Smooth muscle cell of the brain vasculature (primary cell): ENCODE data around the gene PRPF38A.

Source experiments
- DNase-seq: peaks from one replicate; pipeline ENCODE4 v3.0.0-alpha.2; 2012; ENCODE audit warnings: low read depth, low spot score

Gene PRPF38A

GRCh38 chr1:52400131-52400530 lies 4.3 kb upstream of the PRPF38A start:
- DNase-seq, result no peak

GRCh38 chr1:52402860-52403240 lies 1.6 kb upstream of the PRPF38A start:
- no peak for DNase-seq

GRCh38 chr1:52403566-52404115 lies 761 bp upstream of the PRPF38A start:
- peak; percentile 15 for DNase-seq

- DNase-seq, result no peak
These were observed 555 bp downstream of the PRPF38A start for GRCh38 chr1:52404975-52405338.

DNA sequence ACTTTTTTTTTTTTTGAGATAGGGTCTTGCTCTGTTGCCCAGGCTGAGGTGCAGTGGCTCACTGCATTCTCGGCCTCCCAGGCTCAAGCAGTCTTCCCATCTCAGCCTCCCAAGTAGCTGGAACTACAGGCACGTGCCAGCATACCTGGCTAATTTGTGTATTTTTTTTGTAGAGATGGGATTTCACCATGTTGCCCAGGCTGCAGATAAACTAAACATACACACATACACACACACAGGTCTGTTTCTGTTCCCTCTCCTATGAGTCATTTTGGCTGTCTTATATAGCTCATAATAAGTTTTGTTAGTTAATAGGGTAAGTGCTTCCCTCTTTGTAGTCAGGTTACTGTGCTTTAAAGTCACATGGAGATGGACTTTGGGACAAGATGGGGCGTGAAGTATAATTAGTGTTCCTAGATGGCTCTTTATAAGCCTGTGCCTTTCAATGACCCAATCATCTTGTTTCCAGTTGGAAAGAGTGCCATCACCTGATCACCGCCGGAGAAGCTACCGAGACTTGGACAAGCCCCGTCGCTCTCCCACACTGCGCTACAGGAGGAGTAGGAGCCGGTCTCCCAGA lies 9.1 kb downstream of the PRPF38A start:
- no peak for DNase-seq

- no peak for DNase-seq
These were observed 10.5 kb downstream of the PRPF38A start for GRCh38 chr1:52414942-52415341.

- DNase-seq, result no peak
These were observed 12.4 kb downstream of the PRPF38A start for GRCh38 chr1:52416811-52417210.

DNA sequence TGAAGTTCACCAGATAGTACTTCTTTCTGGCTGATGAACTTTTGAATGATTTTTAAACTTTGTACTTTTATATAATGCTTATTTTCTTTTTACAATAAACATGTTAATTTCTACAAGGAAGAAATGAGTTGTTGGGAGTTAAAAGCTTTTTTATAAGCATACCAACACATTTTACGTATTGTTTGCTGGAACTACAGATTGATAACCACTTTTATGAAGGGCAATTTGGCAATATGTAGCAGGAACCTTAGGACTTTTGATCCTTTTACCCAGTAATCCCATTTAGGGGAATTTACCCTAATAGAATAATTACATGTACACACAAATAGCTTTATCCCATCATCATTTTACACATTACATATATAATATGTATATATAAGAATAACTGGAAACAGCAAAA lies 16.3 kb downstream of the PRPF38A start:
- DNase-seq, result no peak

DNA sequence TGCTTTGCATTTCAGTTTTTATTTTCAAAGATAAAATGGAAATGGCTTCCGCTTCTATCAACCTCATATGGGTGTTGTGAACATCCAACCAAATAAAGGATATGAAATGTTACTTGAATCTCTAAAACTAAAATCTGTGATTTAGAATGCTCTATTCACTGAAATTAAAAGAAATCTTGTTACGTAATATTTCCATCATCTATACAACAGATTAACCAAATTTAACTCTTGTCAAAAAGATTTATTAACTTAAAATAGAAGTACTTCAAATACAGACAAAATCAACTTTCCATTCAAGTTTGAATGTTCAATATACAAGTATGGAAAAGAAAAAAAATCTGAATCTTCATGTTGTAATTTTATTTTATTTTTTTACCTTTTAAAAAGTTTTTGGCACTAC lies 18.7 kb downstream of the PRPF38A start:
- DNase-seq, result no peak

DNA sequence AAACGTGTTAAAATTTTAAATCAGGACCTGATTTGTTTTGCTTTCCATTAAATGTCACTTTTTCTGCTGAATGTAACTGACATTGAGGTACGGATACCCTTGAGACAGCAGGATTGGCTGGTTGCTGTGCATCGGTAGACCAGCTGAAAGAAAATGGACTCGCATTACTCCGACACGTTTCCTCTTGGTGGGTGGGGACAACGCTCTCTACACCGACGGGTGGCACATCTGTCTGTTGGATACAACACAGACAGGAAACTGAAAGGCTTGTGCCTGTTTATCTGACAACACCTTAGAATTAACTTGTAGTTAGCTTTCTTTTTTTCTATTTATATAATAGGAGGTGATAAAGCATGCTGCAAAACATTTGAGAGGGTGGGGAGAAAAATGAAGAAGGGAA lies 19.4 kb downstream of the PRPF38A start:
- DNase-seq, result no peak

DNA sequence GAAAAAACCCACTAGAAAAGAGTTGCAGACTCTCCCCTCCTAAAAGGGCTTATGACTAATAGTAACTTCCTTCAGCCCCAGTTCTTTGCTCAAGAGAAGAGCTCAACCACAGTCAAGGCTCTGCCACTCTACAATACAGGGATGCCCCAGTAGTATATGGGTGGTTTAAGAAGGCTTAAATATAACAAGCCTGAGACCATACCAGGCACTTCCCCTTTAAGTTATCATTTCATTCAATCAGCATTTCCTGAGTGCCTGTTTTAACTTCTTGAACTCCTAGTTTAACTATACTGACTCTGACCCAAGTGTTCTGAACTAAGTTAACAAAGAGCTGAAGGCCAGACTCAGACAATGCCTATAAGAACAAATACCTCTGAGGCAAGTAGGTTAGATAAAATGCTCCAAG lies 19.8 kb downstream of the PRPF38A start:
- no peak for DNase-seq

GRCh38 chr1:52424813-52425212 lies 20.4 kb downstream of the PRPF38A start:
- no peak for DNase-seq

DNA sequence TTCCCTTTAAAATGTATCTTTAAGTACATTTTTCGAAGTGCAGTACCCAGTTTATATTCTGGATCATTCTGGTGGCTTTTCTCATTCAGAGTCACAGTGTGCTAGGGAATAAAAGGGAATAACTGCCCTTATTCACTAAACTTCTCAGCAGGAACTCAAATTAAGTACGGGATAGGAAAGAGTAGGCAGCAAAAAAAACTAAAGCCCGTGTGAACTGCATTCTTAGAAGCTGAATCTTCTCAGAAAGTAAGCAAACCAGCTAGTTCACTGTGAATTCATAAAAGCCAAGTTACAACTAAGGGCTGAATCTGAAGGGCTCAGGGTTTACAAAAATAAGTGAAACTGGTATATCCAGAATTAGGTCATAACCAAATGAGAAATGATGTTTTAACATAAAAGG lies 22.0 kb downstream of the PRPF38A start:
- peak; percentile 13 for DNase-seq

DNA sequence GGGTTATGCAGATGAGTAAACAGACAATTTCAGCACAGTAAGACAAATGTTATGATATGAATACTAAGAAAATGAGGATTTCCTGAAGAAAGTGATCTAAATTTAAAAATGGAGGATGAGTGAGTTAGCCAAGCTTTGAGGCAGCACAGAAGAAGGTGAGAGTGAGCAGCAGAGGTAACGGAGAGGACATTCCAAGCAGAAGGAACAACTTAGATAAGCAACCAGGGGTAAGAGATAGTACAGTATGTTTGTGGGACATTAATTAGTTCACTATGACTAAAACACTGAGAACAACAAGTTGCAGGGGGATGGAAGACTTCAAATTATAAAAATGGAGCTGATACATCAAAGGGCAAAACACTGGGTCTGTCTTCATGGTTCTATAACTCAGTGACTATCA lies 22.8 kb downstream of the PRPF38A start:
- no peak for DNase-seq

DNA sequence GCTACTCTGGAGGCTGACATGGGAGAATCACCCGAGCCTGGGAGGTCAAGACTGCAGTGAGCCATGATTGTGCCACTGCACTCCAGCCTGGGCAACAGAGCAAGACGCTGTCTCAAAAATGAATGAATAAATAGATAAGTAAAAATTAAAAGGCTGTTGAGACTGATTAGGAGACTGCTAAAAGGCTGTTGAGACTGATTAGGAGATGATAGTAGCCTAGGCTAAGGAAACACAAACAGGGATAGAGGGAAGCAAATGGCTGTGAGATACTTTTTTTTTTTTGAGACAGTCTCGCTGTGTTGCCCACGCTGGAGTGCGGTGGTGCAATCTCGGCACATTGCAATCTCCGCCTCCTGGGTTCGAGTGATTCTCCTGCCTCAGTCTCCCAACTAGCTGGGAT lies 28.4 kb downstream of the PRPF38A start:
- no peak for DNase-seq

DNA sequence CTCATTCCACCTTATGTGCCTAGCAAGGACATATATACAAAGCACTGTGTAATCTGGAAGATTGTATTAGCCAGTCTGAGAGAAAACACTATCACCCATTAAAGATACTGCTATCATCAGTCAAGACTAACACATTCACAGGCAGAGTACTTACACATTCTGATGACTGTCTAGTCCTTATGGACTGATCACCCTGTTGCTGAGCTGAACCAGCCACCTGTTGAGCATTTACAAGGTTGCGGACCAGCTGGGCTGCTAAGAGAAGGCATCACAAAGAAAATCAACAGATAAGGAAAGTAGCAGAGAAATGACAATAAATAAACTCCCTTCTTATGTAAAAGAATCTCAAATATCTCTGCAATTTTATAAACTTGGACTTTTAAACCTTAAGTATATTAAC lies 30.8 kb downstream of the PRPF38A start:
- DNase-seq, result no peak

DNA sequence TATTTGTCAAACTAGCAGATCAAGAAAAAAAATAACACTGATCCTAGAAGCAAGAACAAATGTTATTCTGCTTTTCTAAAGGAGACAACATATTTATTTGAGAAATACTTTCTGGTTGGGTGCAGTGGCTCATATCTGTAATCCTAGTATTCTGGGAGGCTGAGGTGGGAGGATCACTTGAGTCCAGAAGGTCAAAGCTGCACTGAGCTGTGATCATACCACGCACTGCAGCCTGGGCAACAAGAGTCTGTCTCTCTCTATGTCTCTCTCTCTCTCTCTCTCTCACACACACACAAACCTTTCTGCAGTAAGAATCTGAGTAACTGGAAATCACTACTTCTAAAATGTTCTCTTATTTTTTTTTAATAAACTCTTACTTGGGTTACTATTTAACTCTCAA lies 31.2 kb downstream of the PRPF38A start:
- DNase-seq, result no peak

DNA sequence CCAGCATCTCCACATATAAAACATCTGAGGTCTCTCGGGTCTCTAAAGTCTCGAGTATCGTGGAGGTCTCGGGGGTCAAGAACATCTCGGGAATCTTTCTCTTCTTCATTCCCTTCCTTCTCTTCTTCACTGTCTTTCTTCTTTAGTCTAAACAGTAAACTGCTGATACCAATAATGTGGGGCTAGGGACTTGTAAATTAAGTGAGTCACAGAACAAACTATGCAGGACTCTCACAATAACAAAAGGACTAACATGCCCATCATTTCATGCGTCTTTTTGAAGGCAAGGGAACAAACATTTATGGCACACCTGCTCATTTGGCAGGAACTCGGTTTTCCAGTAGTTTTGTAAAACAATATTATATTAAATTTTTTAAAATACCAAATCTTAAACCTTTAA lies 32.4 kb downstream of the PRPF38A start:
- no peak for DNase-seq

DNA sequence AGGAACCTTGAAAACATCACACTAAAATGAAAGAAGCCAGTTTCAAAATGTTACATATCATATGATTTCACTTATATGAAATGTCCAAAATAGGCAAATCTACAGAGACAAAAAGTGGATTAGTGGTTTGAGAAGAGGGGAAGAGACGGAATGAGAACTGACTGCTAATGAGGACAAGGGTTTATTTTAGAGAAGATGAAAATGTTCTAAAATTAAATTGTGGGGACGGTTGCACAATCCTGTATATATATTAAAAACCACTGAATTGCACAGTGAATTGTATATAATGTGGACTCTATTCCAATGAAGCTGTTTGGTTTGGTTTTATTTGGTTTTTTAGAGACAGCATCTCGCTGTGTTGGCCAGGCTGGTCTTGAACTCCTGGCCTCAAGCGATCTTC lies 35.6 kb downstream of the PRPF38A start:
- DNase-seq, result no peak

- no peak for DNase-seq
These were observed 40.1 kb downstream of the PRPF38A start for GRCh38 chr1:52444463-52444862.

DNA sequence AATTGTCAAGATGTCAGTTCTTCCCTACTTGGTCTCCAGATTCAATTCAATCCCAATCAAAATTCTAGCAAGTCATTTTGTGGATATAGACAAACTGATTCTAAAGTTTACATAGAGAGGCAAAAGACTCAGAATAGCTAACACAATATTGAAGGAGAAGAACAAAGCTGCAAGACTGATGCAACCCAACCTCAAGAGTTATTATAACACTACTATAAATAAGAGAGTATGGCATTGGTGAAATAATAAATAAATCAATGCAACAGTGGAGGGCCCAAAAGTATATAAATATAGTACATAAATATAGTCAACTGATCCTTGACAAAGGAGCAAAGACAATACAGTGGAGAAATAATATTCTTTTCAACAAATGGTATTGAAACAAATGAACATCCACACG lies 49.7 kb downstream of the PRPF38A start:
- no peak for DNase-seq

- DNase-seq, result no peak
These were observed 50.4 kb downstream of the PRPF38A start for GRCh38 chr1:52454779-52455178.

DNA sequence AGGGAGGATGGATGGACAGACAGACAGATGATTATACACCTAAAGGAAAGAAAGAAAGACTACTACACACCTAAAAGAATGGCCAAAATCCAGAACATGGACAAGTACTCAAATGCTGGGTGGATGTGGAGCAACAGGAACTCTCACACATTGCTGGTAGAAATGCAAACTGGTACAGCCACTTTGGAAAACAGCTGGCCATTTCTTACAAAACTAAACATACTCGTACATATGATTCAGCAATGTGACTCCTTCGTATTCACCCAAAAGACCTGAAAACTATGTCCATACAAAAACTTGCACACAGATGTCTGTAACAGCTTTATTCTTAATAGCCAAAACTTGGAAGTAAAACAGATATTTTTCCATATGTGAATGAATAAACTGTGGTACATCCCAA lies 51.3 kb downstream of the PRPF38A start:
- DNase-seq, result no peak

DNA sequence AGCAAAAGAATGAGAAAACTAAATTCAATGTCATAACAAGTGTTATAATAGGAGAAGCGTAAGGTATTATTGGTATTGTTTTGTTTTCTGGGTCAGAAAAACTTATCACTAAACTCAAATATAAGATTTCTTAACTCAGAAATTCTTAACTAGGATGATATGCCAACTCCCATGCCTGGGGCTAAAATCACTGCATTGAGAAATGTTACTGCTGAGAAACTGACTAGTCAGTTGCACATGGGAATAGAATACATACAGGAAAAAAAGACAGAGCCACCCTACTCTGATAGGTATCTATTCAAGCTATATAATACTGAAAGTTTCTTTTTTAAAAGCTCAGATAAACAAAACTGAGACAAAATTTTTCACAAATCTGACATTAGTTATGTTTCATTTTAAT lies 56.3 kb downstream of the PRPF38A start:
- DNase-seq, result no peak
